Measurements from ENCODE around the gene MKRN1. TPM values are rescaled to one million over a fixed set of nuclear protein-coding genes. Genes with fewer than 3 reads are reported as not detected.
A peak's percentile ranks its signal among the peaks of the same experiment; 100 is the strongest.
"Not testable (repeated sequence)": the region's sequence is repeated elsewhere in the genome, so short reads cannot be mapped to it uniquely, and the experiment has no call there.

MKRN1 gene, protein sequence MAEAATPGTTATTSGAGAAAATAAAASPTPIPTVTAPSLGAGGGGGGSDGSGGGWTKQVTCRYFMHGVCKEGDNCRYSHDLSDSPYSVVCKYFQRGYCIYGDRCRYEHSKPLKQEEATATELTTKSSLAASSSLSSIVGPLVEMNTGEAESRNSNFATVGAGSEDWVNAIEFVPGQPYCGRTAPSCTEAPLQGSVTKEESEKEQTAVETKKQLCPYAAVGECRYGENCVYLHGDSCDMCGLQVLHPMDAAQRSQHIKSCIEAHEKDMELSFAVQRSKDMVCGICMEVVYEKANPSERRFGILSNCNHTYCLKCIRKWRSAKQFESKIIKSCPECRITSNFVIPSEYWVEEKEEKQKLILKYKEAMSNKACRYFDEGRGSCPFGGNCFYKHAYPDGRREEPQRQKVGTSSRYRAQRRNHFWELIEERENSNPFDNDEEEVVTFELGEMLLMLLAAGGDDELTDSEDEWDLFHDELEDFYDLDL
- polyA plus RNA-seq (2014; cell fraction: cytosol; rRNA removed): 44.5 and 48.0 TPM in 2 replicates
- polyA plus RNA-seq (2014; cell fraction: nucleus; rRNA removed): 42.5 and 50.5 TPM in 2 replicates

DNA sequence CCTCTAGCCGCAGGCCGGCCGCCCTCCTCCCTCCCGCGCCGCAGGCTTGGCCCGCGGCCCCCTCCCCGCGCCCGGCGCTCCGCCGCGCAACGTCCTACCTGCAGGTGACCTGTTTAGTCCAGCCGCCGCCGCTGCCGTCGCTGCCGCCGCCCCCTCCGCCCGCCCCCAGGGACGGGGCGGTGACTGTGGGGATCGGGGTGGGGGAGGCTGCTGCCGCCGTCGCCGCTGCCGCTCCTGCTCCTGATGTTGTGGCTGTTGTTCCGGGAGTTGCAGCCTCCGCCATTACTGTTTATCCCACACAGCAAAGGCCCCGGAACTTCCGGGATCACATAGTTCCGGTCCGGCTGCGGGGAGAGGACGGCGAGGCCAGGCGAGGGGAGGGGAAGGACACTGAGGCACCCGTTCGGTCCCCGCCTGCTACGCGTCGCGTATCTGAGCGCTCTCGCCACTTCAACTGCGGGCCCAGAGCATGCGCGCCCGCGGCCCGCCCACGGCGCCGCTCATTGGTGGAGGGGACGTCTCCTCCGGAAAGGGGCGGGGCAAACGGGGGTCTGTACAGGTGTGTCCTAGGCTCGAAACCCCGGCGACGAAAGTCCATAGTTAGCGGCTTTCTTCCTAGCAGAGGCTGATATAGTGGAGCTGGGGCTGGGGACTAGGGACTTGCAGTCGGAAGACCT, at the start of gene MKRN1:
Gene MKRN1 (minus strand): TSS at position 444 of the 677 bp plus-strand sequence. CDS start 161 bp downstream, at position 283.
- peak; percentile 96 for DNase-seq (ENCODE audit: low spot score)

DNA sequence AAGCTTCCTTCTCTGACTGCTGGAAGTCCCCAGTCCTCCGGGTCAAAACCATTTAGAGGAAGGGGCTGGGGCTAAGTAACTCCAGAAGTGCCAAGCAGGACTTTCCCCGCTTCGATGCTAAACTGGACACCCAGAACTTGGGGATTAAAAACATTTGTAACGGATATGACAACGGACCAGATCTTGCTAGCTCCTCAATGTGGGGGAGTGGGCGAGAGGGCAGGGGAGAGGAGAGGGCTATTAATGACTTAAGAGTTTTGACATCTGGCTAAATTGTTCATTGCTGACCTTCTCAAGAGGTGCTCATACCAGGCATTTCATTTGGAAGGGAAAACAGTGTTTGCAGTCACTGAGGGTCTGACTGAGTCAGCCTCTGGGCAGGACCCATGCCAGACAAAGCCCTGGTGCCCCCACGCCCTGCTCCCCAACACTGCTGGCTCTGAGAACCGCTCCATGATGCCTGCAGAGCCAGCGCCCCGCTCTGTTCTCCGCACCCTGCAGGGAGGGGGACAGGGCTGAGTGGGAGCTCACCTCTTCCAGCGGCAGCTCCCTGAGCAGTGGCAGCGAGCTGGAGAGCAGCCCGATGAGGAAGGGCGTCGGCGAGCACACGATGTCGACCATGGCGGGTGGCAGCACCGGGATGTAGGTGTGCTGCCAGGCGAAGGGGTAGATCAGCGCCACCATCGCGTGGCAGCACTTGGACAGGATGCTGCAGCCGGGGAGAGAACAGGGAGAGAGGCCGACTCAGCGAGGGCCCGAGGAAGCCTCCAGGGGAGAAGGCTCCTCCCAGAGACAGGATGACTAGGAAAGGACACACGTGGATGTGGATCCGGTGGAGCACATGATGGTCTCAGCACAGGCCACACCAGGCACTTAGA, 47.7 kb upstream of the MKRN1 start:
- DNase-seq (ENCODE audit: low spot score): no peak

DNA sequence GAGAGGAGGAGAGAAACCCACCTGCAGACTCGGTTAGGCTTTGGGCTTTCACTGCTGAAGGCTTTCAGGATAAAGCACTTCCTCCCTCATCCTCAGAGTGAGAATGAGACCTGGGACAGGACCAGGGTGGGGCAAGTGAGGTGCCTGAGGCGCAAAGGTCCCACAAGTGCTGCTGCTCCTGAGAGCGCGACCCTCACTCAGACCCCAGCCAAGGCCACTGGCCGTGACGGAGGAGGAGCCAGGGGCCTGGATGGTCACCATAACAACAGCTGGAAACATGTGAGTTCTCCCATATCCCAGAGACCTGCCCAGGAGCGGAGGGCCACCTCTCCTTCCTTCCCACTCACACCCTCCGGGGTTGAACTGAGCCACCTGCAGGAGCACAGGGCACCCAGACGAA, 46.9 kb upstream of the MKRN1 start:
- DNase-seq (ENCODE audit: low spot score): no peak

DNA sequence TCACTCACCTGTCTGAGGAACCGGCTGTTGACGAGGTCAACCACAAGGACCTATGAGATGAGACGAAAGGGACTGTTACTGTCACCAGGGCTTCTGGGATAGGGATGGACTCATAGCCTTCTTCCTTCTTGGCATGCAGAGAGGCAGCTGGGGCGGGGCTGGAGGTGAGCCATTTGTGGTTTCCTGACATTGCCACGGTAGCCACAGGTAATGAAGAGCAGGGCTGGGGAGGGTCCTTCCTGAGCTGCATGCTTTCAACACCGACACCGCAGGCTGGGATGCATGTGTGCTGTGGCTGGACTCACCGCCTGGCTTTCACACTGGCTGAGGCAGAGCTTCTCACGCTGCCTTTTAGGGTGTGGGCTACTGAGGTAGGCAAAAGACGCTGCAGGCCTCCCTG, 46.4 kb upstream of the MKRN1 start:
- DNase-seq (ENCODE audit: low spot score): no peak

DNA sequence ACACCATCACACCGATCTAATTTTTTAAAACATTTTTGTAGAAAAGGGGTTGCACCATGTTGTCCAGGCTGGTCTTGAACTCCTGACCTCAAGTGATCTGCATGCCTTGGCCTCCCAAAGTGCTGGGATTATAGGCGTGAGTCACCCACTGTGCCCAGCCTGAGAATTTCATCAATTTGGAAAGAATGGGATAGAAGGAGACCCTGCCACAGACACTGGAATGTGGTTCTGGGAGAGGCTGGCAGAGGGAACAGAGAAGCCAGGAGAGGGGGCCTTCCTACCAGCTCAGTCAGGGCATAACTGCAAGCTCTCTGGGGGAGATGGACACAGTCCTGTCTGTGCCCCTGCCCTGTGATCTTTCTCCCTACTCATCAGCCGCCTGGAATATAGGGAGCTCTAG, 42.1 kb upstream of the MKRN1 start:
- DNase-seq (ENCODE audit: low spot score): no peak

DNA sequence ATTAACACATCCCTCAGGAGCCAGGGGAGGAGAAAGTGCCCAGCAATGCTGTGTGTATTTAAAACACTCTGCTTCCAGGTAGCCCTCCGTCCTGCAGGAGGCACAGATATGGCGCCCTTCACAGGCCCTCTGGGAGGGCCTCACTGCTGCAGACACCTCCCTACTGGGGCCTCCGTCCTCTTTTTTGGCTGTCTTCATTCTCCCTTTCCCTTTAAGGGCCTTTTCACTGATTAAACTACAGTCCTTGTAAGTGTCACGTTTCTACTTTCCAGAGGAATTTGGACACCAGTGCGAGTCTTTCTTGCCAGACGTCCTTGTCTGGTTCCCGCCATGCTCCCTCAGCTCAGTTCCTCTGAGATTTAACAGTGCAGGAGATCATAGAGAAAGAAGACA, 39.7 kb upstream of the MKRN1 start:
- no peak for DNase-seq (ENCODE audit: low spot score)

DNA sequence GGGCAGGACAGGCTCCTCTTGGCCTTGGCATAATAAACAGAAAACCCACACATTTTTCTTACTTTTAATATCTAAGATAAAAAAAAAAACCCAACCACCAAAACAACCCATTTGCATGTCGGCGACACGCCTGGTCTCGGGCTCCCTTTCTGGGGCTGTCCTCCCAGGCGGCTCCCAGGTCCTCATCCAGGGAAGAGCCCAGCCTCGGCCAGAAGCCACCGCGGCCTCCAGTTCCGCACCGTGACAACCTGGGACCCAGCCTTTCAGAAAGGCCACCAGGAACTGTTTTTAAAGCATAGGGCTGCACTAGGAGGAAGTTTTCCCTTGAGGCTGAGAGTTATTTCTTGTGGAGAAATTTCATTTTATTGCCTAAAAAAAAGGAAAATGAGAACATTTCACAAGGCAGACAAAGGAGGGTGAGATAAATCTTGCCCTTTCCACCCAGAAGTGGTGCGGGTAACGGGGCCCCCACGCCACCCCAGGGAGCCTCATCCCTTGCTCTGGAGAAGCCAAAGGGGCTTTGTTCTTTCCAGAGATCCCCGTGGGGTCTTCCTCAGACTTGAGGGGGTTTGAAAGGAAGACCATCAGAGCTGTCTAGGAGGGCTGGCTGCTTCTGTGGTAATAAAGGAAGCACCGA, 39.2 kb upstream of the MKRN1 start:
- no peak for DNase-seq (ENCODE audit: low spot score)

DNA sequence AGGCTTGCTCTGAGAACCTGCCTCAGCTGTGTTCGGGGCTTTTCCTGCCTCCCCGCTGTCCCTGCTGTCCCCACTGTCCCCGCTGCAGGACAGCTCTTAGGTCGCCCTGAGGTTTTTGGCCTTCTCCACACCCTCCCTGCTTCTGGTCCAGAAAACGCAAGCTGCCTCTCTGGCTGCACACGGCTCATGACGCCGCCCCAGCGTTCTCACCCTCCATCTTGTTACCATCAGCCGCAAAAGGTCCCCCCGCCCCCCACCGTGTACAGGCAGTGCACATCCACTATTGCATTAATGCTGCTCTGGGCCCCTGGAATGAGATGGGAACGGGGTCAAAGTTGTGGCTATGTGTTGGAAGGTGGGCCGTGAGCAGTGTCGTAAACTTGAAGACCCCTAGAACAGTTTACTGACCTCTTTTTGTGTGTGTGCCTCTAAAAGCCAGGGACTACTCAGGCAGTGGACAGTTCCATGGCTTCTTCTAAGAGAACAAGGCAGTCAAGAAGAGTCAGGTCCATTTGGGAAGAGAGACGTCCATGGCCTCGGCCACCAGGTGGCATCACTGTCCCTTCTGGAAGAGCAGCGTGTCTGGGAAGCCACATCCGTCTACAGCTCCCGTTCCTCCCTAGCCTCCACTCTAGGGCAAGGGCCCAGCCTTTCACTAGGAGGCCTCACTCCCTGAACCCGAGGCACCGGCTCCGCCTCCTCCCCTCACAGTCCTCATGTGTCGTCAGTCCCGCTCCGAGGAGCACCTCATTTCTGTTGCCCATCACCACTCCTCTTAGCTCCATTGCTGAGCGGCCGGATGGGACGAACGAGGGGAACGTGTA, 38.5 kb upstream of the MKRN1 start:
- DNase-seq (ENCODE audit: low spot score): peak; percentile 91

DNA sequence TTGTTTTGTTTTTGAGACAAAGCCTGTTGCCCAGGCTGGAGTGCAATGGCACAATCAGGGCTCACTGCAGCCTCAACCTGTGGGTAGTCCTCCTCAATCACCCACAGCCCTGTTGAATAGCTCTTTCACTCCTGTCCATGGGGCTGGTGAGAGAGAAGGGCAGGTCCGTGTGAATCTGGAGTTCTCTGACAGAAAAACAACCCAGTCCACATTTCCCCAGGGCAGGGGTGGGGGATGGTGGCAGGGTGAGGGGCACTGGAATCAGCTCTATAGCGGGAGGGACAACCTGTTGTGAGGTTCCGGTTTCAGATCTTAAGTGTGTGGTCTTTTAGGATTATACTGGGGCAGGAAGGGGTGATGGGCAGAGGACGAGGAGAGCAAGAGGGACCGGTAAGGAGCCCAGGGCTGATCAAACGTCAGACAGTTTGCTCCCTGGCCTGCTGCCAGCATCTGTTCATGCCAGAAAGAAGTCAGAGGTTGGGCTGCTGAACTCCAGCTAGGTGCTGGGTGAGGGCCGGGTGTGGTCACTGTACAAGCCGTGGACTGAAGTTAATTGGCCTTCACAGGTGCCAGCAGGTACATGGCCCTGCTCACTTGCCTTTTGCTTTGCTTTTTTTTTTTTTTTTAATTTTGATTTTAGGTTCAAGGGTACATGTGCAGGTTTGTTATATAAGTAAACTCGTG, 33.2 kb upstream of the MKRN1 start:
- DNase-seq (ENCODE audit: low spot score): peak; percentile 36

DNA sequence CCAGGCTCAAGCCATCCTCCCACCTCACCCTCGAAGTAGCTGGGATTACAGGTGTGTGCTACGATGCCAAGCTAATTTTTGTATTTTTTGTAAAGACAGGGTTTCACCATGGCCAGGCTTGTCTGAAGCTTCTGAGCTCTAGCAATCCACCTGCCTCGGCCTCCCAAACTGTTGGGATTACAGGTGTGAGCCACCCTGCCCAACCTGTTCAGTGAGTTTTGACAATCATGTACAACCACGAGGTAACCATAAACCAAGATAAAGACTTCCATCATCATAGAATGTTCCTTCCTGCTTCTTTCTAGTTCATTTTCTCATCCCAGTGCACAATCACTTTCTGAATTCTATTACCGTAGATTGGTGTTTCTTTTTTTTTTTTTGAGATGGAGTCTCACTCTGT, 30.5 kb upstream of the MKRN1 start:
- no peak for DNase-seq (ENCODE audit: low spot score)

DNA sequence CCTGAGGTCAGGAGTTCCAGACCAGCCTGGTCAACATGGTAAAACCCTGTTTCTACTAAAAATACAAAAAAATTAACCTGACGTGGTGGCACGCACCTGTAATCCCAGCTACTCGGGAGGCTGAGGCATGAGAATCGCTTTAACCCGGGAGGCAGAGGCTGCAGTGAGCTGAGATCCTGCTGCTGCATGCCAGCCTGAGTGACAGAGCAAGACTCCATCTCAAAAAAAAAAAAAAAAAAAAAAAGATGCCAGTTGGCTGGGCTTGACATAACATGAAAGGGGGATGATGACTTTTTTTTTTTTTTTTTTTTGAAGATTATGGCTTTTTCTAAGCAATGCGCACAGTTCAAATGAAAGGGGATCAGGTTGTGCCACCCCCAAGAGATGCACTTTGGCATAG, 28.3 kb upstream of the MKRN1 start:
- DNase-seq (ENCODE audit: low spot score): not testable (repeated sequence)

DNA sequence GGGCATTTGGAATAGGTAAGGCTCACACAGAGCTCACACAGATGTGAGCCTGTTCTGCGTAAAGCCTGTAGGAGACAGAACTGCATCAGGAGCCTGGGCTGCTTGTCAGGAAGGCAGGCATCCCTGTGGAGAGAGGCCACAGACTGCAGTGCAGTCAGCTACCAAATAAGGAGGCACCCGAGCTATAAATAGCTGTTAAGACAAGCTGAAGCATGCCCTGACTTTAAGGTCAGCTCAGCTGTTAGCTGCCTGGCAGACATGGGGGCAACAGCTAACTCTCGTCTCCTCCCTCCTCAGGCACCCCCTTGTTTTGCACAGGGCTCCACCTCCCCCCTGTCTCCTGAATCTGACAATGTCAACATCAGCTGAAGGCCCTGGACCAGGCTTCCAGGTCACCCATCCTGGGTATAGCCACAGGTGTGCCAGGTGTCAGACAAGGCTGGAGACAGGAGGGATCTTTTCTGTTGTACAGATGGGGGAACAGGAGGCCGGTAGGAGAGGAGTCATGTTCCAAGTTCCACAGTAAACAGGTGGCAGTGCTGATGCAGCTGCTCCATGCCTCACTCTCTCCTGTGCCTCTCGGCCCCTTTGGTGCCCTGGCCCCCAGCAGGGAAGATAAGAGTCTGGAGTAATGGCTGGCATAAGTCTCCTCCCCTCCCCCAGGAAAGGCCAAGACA, 27.6 kb upstream of the MKRN1 start:
- DNase-seq (ENCODE audit: low spot score): peak; percentile 74

DNA sequence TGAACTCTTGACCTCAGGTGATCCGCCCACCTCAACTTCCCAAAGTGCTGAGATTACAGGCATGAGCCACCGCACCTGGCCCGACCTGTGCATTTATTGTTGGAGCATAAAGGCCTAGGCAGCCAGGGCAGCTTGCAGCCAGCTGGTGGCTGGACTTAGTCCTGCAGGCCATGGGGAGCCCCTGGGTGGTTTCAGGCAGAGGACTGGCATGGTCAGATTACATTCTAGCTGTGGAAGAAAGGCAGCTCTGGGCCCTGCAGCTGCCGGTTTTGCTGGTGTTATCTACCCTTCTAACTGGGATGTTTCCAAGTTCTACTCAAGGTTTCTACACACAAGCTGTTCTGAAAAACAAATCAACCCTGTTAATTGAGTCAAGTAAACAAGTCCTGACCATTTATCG, 22.7 kb upstream of the MKRN1 start:
- no peak for DNase-seq (ENCODE audit: low spot score)

DNA sequence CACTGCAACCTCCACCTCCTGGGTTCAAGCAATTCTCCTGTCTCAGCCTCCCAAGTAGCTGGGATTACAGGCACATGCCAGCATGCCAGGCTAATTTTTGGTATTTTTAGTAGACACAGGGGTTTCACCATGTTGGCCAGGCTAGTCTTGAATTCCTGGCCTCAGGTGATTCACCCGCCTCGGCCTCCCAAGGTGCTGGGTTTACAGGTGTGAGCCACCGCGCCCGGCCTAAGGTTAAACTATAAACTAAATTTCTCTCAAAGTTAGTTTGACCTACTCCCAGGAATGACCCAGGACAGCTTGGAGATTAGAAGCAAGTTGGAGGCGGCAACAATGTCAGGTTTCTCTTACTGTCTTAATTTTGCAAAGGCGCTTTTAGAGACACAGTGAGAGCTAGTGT, 18.5 kb upstream of the MKRN1 start:
- not testable (repeated sequence) for DNase-seq (ENCODE audit: low spot score)

DNA sequence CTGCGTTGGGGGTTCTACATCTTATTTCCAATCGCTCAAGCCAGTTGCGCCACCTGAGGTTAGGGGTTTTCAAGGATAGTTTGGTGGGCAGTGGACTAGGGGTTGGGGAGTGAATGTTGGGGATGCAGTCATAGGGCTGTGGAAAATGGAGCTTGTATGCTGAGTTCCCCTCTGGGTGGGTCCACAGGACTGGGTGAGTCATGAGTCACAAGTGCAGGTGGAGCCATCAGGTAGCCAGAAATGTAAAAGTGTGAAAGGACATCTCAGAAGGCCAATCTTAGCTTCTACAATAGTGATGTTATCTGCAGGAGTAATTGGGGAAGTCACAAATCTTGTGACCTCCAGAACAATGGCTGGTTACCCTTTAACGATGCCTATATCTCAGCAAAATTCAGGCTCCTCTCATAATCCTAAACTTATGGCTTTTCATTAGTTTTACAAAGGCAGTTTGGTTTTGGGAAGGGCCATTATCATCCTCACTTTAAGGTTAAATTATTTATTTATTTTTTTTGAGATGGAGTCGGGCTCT, 18.0 kb upstream of the MKRN1 start:
- no peak for DNase-seq (ENCODE audit: low spot score)

DNA sequence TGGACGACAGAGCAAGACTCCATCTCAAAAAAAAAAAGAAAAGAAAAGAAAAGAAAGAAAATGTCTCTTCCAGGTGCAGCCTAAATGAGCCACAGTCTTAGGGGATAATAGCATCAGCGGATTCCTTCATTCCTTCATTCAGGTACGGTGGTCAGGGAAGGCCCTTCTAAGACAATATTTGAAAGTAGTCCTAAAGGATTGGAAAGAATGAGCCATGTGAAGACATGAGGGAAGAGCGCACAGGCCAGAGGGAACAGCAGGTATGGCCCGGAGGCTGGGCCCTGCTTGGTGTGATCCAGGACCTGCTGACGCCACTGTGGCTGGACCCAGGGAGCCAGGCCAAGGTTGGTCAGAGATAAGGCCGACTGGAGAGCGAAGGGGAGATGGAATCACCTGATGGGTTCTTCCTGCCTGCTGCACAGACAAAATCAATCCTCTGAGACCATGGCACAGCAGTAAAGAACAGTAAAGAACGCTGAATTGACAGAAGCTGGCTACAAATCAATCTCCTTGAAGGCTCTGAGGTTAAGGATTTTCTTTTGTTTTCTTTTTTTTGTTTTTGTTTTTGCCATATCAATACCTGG, 16.3 kb upstream of the MKRN1 start:
- DNase-seq (ENCODE audit: low spot score): no peak

DNA sequence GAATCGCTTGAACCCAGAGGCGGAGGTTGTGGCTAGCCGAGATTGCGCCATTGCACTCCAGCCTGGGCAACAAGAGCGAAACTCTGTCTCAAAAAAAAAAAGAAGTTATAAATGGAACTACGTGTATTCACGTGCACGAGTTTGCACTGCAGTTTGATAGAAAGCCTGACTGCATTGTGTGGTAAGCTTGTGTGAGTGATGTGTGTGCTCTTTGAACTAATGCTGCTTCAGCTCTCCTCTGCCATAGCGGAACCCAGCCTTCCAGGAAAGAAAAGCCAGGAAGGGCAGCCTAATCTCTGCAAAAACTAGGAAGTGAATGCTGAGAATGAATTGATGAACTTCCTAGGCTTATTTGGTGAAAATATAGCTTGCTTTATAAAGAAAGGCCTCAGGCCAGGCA, 15.6 kb upstream of the MKRN1 start:
- no peak for DNase-seq (ENCODE audit: low spot score)

DNA sequence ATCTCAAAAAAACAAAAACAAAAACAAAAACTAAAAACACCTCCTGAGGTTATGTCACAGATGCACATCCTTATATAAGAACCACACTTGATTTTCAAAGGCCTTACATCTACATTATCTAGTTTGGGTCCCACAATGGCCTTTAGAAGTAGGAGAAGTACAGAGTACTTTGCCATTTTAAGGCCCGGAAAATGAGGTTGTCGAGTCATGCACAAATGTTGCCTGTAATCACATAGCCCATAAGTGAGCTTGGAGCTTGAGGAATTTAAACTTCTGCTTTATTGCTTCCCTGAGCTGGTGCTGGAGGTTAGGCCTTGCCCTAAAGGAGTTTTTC, 9.7 kb upstream of the MKRN1 start:
- no peak for DNase-seq (ENCODE audit: low spot score)
